Naive B cell (primary cell): ENCODE results near the gene RCCD1. TPM values are rescaled to one million over a fixed set of nuclear protein-coding genes. Genes with fewer than 3 reads are reported as not detected.

ENCODE experiments used
- ATAC-seq, 2 donors: fragments of 150-1000 bp; cut with Tn5 transposase; 2 replicates each; pipeline ENCODE4 v1.10.0; 2021; ENCODE audit warnings: low read depth in 2 of 2, mild to moderate bottlenecking in 2 of 2, moderate library complexity in 2 of 2
- DNase-seq: peaks from one replicate; pipeline ENCODE4 v3.0.0; 2022
- H3K27ac Mint-ChIP-seq, 6 donors: one replicate each; pipeline ENCODE4 v1.8.0; 2020 to 2022; ENCODE audit warnings: mild to moderate bottlenecking in 6 of 6, mixed read lengths in 6 of 6, moderate library complexity in 5 of 6, inconsistent platforms in 2 of 6
- H3K27me3 Mint-ChIP-seq, 3 donors: one replicate each; pipeline ENCODE4 v1.8.0; 2021 to 2022; ENCODE audit warnings: mixed read lengths in 3 of 3, mild to moderate bottlenecking in 1 of 3
- H3K36me3 Mint-ChIP-seq, 2 donors: one replicate each; pipeline ENCODE4 v1.8.0; 2020 to 2022; ENCODE audit warnings: mixed read lengths in 2 of 2, inconsistent platforms in 1 of 2, mild to moderate bottlenecking in 1 of 2
- H3K4me1 Mint-ChIP-seq, 3 donors: one replicate each; pipeline ENCODE4 v1.8.0; 2020 to 2022; ENCODE audit warnings: mixed read lengths in 3 of 3, inconsistent platforms in 1 of 3, mild to moderate bottlenecking in 1 of 3, moderate library complexity in 1 of 3
- H3K4me3 Mint-ChIP-seq, 8 donors: one replicate each; pipeline ENCODE4 v1.8.0; 2020 to 2022; ENCODE audit warnings: mild to moderate bottlenecking in 8 of 8, mixed read lengths in 8 of 8, moderate library complexity in 8 of 8, inconsistent platforms in 2 of 8
- H3K9me3 Mint-ChIP-seq, 7 donors: one replicate each; pipeline ENCODE4 v1.8.0; 2020 to 2022; ENCODE audit warnings: mixed read lengths in 7 of 7, mild to moderate bottlenecking in 5 of 7, inconsistent platforms in 2 of 7, moderate library complexity in 1 of 7
- polyA plus RNA-seq, 6 donors: library from polyadenylated mRNA; unstranded; fragments of 300-500 nt; fragmentation: Illumina TruSeq; gene quantifications; one replicate each; pipeline ENCODE4 v1.2.3, GENCODE V29; 2021; ENCODE audit warnings: low read depth in 6 of 6

RCCD1 gene
- polyA plus RNA-seq, 6 donors from 2014 or later: 4.0 to 6.6 (median 5.2) TPM

GRCh38 chr15:90994417-90995311 lies 40.0 kb downstream of the RCCD1 start, which contains the start of gene PRC1:
PRC1 (minus strand) TSS chr15:90994535; CDS start chr15:90994417, 118 bp downstream.
- ATAC-seq (peak; percentile 96), DNase-seq (peak; percentile 95)
- peaks cover 3 to 16% (median 5%) of the 10 kb centered on the region in 3 donors for H3K4me1 Mint-ChIP-seq
- H3K9me3 Mint-ChIP-seq: no peaks in the 10 kb centered on the region
- H3K27ac Mint-ChIP-seq: peak within 1 kb of the TSS; percentile 94 to 98 (median 98)
- peak within 1 kb of the TSS; percentile 97 to 100 (median 99) for H3K4me3 Mint-ChIP-seq
- peaks cover 5 to 8% of the 10 kb centered on the region in 2 donors for H3K36me3 Mint-ChIP-seq
- H3K27me3 Mint-ChIP-seq: no peaks in the 10 kb centered on the region

- DNase-seq (no peak), ATAC-seq (no peak)
- H3K9me3 Mint-ChIP-seq: no peaks in the 10 kb centered on the region
- H3K4me3 Mint-ChIP-seq: peak overlapping the region in 2 of 8 donors; percentile 35 to 38
- H3K27me3 Mint-ChIP-seq: no peaks in the 10 kb centered on the region
- H3K36me3 Mint-ChIP-seq: peaks cover 11 to 24% of the 10 kb centered on the region in 2 donors
- peaks cover 3 to 8% (median 5%) of the 10 kb centered on the region in 3 donors for H3K4me1 Mint-ChIP-seq
- H3K27ac Mint-ChIP-seq: peak overlapping the region in 1 of 6 donors; percentile 62
Observed at GRCh38 chr15:90998737-90999136, 44.1 kb downstream of the RCCD1 start.

GRCh38 chr15:91001209-91001608 lies 46.5 kb downstream of the RCCD1 start:
- Mint-ChIP-seq H3K9me3 (no peaks in the 10 kb centered on the region), H3K27me3 (no peaks in the 10 kb centered on the region), H3K27ac (peak overlapping the region in 1 of 6 donors; percentile 41), H3K36me3 (peaks cover 13 to 24% of the 10 kb centered on the region in 2 donors), H3K4me1 (no peaks in the 10 kb centered on the region), H3K4me3 (no peak overlapping the region)
- ATAC-seq: no peak
- no peak for DNase-seq

- no peaks in the 10 kb centered on the region for H3K27me3 Mint-ChIP-seq
- ATAC-seq: no peak
- no peak overlapping the region for H3K4me3 Mint-ChIP-seq
- H3K27ac Mint-ChIP-seq: peak overlapping the region in 2 of 6 donors; percentile 56 to 85
- no peaks in the 10 kb centered on the region for H3K9me3 Mint-ChIP-seq
- peaks cover 28 to 54% of the 10 kb centered on the region in 2 donors for H3K36me3 Mint-ChIP-seq
- DNase-seq: no peak
- H3K4me1 Mint-ChIP-seq: peaks cover 0 to 5% (median 5%) of the 10 kb centered on the region in 3 donors
Observed at GRCh38 chr15:91007266-91007665, 52.6 kb downstream of the RCCD1 start.

Other genes starting within 250 kb of the RCCD1 start
- 10 to 100 TPM in 2 of 6 donors, 1 to 10 TPM in 3, not detected in 1; 5.5 to 11.1 (median 6.8) TPM for gene BLM, start 237.5 kb upstream of the RCCD1 start, polyA plus RNA-seq
- 1 to 10 TPM; 3.7 to 9.8 (median 5.8) TPM for gene FURIN, start 86.3 kb upstream of the RCCD1 start, polyA plus RNA-seq
- 10 to 100 TPM in 2 of 6 donors, 1 to 10 TPM in 4; 4.1 to 17.2 (median 7.9) TPM for gene FES, start 70.4 kb upstream of the RCCD1 start, polyA plus RNA-seq
- 1 to 10 TPM; 1.4 to 8.9 (median 6.5) TPM for gene MAN2A2, start 51.6 kb upstream of the RCCD1 start, polyA plus RNA-seq
- 10 to 100 TPM; 24.6 to 39.5 (median 35.0) TPM for gene HDDC3, start 22.3 kb upstream of the RCCD1 start, polyA plus RNA-seq
- gene UNC45A, start 19.6 kb upstream of the RCCD1 start, polyA plus RNA-seq: 10 to 100 TPM; 54.9 to 76.1 (median 60.9) TPM
- gene PRC1, start 39.7 kb downstream of the RCCD1 start, polyA plus RNA-seq: 1 to 10 TPM in 5 of 6 donors, not detected in 1; 1.8 to 8.9 (median 3.9) TPM
- 1 to 10 TPM; 4.6 to 7.5 (median 6.5) TPM for gene VPS33B, start 67.7 kb downstream of the RCCD1 start, polyA plus RNA-seq
- under 1 TPM in 2 of 6 donors, not detected in 4; 0.04 to 0.12 TPM for gene SV2B, start 145.4 kb downstream of the RCCD1 start, polyA plus RNA-seq